ENCODE results near the gene NOXA1.

NOXA1 gene

DNA sequence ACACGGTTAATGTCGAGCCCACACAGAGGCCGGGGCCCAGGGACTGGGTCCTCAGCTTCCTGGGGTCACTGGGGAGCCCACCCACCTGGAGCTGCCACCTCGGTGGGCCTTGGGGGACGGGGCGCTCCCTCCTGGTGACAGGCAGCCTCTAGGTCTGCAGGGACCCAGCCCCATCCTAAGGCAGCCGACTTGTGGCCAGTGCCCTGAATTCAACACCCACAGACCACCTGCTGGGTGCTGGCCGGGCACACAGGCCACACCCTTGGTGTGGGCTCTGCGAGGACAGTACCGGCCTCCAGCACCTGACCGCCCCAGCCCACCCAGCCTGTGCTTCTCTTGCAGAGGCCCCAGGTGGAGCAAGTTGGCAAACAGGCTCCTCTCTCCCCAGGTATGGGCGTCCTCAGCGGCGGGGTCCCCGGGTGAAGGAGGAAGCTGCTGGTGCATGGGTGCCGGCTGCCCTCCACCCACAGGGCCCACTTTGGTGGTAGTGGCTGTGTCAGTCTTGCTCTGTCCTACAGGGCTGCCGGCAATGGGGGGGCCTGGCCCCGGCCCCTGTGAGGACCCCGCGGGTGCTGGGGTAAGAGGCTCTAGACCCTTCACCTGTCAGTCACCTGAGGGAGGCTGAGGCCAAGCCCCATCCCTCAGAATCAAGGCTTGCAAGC, 9.6 kb downstream of the NOXA1 start:
- no peaks in the 10 kb centered on the region for H3K36me3 ChIP-seq (replicated peaks)
- in situ Hi-C loops (cut with MboI; ENCODE audit: low sequenced_read_pairs) = no loop called here
- DNase-seq (ENCODE audit: low spot score in 2 of 2) = no peak
- H3K27me3 ChIP-seq (ENCODE audit: low read depth) = no peaks in the 10 kb centered on the region
- H3K4me1 ChIP-seq = peaks cover 2% of the 10 kb centered on the region; the same call in 1 of the 2 replicates
- no peak overlapping the region for H3K4me3 ChIP-seq
- no peaks in the 10 kb centered on the region for H3K9me3 ChIP-seq

DNA sequence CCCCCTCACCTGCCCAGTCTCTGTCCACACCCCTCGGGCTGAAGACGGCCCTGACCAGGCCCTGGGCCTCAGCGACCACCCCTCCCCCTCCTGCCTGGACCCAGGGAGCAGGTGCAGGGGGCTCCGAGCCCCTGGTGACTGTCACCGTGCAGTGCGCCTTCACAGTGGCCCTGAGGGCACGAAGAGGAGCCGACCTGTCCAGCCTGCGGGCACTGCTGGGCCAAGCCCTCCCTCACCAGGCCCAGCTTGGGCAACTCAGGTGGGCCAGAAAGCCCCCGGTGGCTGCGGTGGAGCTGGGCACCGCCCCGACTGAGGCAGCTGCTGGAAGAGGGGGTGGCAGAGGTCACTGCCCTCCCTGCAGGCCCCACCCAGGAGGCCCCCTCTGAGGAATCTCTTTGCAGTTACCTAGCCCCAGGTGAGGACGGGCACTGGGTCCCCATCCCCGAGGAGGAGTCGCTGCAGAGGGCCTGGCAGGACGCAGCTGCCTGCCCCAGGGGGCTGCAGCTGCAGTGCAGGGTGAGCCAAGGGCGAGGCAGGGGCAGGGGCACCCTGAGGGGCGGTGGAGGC, 10.2 kb downstream of the NOXA1 start:
- Histone ChIP-seq H3K4me3 (no peak overlapping the region), H3K9me3 (no peaks in the 10 kb centered on the region), H3K4me1 (peaks cover 2% of the 10 kb centered on the region; the same call in 1 of the 2 replicates), H3K27me3 (ENCODE audit: low read depth) (no peaks in the 10 kb centered on the region), H3K36me3 (replicated peaks) (no peaks in the 10 kb centered on the region)
- in situ Hi-C loops (cut with MboI; ENCODE audit: low sequenced_read_pairs) = no loop called here
- no peak for DNase-seq (ENCODE audit: low spot score in 2 of 2)

DNA sequence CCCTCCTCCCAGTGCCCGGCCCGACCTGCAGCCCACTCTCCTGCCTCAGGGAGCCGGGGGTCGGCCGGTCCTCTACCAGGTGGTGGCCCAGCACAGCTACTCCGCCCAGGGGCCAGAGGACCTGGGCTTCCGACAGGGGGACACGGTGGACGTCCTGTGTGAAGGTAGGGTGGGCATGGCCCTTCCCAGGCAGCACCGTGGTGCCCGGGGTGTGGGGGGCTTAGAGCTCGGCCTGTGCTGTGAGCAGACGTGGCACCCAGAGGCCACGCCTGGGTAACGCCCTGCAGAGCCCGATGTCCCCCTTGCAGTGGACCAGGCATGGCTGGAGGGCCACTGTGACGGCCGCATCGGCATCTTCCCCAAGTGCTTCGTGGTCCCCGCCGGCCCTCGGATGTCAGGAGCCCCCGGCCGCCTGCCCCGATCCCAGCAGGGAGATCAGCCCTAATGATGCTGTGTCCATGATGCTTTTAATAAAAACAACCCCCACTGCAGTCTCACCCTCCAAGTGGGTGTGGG, 10.8 kb downstream of the NOXA1 start:
- DNase-seq (ENCODE audit: low spot score in 2 of 2) = no peak
- Histone ChIP-seq H3K36me3 (replicated peaks) (no peaks in the 10 kb centered on the region), H3K4me3 (no peak overlapping the region), H3K4me1 (peaks cover 2% of the 10 kb centered on the region; the same call in 1 of the 2 replicates), H3K9me3 (no peaks in the 10 kb centered on the region), H3K27me3 (ENCODE audit: low read depth) (no peaks in the 10 kb centered on the region)
- in situ Hi-C loops (cut with MboI; ENCODE audit: low sequenced_read_pairs) = no loop called here

DNA sequence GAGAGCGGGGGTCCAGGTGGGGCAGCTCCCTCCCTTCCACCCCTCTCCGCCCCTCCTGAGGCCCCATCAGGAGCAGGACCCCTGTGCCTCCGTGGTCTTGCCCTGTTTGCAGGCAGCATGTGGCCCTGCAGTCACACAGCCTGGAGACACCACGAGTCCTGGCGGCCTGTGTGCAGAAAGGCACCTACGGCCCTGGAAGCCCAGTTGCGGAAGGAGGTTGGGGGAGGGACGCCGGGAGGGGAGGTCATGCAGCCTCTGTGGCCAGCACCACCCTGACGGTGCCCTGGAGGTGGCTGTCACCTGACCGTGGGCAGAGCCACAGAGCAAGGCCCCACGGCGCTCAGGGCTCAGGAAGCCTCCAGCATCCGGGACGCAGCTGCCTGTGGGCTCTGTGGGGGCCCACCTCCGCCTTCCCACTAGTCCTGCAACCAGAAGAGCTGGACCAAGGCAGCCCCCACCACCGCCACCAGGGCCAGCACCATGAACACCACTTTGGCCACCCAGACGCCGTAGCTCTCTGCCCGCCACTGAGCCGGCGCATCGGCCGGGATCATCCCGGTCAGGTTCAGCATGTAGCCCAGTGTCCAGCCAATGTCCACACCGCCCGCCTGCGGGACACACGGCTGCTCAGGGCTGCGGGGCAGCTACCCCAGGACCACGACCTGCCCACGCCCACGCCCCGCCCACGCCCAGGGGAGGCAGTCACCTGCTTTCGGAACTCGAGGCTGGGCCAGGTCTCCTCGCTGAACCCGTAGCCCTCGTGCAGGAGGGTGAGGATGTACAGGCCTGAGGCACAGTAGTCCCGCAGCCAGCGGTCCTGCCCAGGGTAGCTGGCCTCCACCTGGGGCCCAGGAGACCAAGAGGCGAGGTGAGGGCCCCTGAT, 11.5 kb downstream of the NOXA1 start:
- Histone ChIP-seq H3K4me3 (no peak overlapping the region), H3K9me3 (no peaks in the 10 kb centered on the region), H3K27me3 (ENCODE audit: low read depth) (no peaks in the 10 kb centered on the region), H3K4me1 (peaks cover 2% of the 10 kb centered on the region; the same call in 1 of the 2 replicates), H3K36me3 (replicated peaks) (no peaks in the 10 kb centered on the region)
- DNase-seq (ENCODE audit: low spot score in 2 of 2) = no peak
- in situ Hi-C loops (cut with MboI; ENCODE audit: low sequenced_read_pairs) = no loop called here

DNA sequence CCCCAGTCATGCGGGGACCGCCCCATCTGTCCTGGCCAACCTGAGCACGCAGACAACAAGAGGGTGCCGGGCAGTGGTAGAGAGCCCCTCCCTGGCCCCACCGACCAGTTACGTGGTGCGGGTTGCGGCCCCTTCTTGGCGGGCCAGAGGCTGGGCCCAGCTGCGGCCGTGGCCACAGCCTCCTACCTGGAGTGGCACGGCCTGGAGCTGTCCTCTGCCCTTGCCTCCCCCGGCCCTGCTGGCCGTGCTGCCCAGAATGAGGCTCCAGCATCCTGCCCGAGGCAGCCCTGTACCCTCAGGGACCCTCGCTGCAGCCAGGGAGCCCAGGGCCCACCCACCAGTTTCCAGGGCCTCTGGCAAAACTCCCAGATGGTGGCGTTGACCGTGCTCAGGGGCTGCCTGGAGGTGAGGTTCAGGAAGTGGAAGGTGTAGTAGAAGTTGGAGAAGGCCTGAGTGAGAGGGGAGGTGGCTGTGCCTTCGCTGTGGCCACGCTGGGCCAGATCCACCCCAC, 12.2 kb downstream of the NOXA1 start:
- H3K27me3 ChIP-seq (ENCODE audit: low read depth) = no peaks in the 10 kb centered on the region
- in situ Hi-C loops (cut with MboI; ENCODE audit: low sequenced_read_pairs) = no loop called here
- H3K9me3 ChIP-seq = no peaks in the 10 kb centered on the region
- no peak for DNase-seq (ENCODE audit: low spot score in 2 of 2)
- H3K4me3 ChIP-seq = no peak overlapping the region
- no peaks in the 10 kb centered on the region for H3K36me3 ChIP-seq (replicated peaks)
- H3K4me1 ChIP-seq = no peaks in the 10 kb centered on the region

DNA sequence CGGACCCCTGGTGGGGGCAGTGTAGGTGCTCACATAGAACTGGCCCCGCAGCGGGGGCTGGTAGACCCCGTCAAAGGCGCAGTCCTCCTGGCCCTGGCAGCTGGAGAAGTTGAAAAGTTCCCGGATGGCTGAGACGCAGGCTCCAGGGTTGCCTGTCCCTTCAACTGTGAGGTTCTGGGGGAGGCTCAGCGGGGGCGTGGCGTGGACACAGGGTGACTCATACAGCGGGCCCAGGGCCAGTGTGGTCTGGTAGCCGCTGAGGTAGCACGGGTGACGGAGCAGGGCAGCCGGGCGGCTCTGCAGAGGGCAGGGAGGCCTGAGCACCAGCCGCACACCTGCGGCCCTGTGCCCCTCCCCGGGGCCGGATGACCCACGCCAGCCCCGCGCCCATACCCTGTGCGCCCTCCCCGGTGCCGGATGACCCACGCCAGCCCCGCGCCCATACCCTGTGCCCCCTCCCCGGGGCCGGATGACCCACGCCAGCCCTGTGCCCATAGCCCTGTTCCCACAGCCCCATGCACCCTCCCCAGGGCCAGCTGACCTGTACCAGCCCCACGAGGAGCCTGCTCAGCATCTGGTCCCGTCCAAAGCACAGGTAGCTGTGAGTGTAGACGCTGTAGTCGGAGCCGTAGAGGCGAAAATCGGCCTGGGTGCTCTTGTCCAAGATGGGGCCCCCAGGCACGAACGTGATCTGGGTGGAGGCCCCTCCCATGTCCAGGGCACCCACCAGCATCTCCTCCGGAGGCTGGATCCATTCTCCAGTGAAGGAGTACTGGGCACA, 13.0 kb downstream of the NOXA1 start:
- in situ Hi-C loops (cut with MboI; ENCODE audit: low sequenced_read_pairs) = no loop called here
- H3K4me3 ChIP-seq = no peak overlapping the region

DNA sequence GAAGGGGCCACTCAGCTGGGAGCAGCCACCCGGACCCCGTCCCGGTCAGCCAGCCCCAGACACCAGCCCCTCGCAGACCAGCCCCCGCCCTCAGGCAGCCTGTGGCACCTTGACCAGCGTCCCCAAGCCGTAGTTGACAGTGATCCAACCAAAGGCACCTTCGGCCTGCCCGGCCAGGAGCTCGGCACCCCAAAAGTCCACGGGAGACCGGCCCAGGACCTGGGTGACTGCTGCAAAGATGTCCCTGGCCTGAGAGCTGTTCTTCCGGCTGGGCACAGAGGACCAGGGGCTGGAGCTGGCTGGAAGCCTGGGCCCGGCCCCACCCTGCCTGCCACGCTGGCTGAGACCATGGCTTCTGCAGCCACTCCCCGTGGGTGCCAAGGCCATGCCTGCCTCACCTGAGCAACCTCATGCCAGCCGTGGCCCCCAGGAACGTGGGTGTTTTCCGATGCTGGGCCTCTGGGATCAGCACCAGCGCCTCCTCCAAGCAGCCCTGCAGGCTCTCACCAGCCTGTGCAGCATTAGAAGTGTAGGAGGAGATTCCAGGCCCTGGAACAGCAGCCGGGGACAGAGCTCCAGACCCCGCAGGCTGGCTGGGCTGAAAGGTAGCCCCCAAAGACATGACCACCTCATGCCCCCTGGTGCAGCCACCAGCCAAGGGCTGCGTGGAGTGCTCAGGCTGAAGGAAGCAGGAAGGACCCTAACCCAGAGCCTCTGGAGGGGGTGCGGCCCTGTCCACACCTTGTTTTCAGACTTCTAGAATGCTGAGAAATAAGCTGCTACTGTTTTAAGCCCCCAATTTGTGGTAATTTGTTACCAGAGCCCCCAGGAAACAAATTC, 13.8 kb downstream of the NOXA1 start:
- no peak for DNase-seq (ENCODE audit: low spot score in 2 of 2)
- in situ Hi-C loops (cut with MboI; ENCODE audit: low sequenced_read_pairs) = no loop called here
- Histone ChIP-seq H3K9me3 (no peaks in the 10 kb centered on the region), H3K4me1 (0 out of 2 replicates have a peak, but pooled peaks cover under 1% of the 10 kb centered on the region), H3K36me3 (replicated peaks) (no peaks in the 10 kb centered on the region), H3K27me3 (ENCODE audit: low read depth) (no peaks in the 10 kb centered on the region), H3K4me3 (no peak overlapping the region)

More for the DNA sequence above, 13.0 kb downstream of the NOXA1 start:
- H3K36me3 ChIP-seq (replicated peaks) = no peaks in the 10 kb centered on the region
- no peak for DNase-seq (ENCODE audit: low spot score in 2 of 2)
- H3K4me1 ChIP-seq = no peaks in the 10 kb centered on the region
- H3K9me3 ChIP-seq = no peaks in the 10 kb centered on the region
- no peaks in the 10 kb centered on the region for H3K27me3 ChIP-seq (ENCODE audit: low read depth)

DNA sequence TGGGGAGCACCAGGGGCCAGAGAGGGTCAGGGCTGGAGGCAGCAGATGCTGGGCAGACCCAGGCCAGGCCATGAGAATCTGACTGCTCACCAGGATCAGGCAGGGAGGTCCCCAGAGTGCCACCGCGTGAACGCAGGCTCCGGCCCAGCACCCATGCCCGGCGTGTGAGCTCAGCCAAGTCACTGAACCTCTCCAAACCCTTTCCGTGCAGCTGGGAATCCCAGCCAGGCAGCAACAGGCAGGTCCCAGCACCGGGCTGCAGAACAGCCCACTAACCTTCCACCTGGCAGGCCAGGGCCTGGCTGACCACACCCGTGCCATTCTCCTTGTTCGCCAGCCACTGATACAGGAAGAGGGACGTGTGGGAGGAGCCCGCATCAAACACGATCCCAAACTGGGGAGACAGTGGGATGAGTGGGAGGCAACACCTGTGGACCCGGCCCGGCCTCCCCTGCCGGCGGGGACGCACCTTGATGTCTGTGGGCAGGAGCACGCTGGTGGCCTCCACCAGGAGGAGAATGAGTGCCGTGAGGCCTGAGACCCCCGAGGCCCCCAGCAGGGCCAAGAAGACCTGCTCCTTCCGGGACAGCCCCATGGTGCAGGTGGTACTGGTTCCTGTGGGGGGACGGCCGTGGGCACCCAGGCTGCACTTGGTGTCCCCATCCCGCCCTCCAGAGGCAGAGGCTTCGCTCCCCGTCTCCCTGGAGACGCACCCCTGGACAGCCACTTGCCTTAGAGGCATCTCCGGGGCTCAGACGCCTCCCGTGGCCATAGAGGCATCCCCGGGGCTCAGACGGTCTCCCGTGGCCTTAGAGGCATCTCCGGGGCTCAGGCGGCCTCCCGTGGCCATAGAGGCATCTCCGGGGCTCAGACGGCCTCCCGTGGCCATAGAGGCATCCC, 14.7 kb downstream of the NOXA1 start:
- in situ Hi-C loops (cut with MboI; ENCODE audit: low sequenced_read_pairs) = no loop called here
- H3K36me3 ChIP-seq (replicated peaks) = no peaks in the 10 kb centered on the region

DNA sequence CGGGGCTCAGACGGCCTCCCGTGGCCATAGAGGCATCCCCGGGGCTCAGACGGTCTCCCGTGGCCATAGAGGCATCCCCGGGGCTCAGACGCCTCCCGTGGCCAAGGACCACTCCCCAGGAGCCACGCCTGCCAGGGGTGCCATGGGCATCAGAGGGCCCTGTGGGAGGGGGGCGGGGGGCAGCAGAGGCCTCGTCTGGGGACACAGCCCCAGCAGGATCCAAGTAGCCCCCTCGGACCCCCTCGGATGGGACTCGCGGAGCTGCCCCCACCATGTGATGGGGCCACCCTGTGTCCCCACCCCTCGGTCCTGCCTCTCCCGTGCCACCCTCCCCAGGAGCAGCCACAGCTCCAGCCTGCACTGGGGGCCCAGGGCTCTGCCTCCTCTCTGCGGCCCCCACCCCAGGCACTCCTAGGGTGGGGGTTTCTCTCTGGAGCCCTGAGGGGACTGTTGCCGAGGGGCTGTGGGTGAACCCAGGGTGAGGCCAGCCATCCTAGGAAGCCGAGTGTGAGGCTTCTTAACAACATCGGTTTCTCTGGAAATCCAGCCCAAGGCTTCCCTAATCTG, 15.5 kb downstream of the NOXA1 start:
- in situ Hi-C loops (cut with MboI; ENCODE audit: low sequenced_read_pairs) = no loop called here
- no peaks in the 10 kb centered on the region for H3K36me3 ChIP-seq (replicated peaks)
- no peak for DNase-seq (ENCODE audit: low spot score in 2 of 2)
- no peaks in the 10 kb centered on the region for H3K9me3 ChIP-seq
- peaks cover 2% of the 10 kb centered on the region; the same call in 1 of the 2 replicates for H3K27me3 ChIP-seq (ENCODE audit: low read depth)
- no peak overlapping the region for H3K4me3 ChIP-seq
- 0 out of 2 replicates have a peak, but pooled peaks cover 3% of the 10 kb centered on the region for H3K4me1 ChIP-seq

More for the DNA sequence above, 14.7 kb downstream of the NOXA1 start:
- H3K4me1 ChIP-seq = 0 out of 2 replicates have a peak, but pooled peaks cover 3% of the 10 kb centered on the region
- peaks cover 2% of the 10 kb centered on the region; the same call in 1 of the 2 replicates for H3K27me3 ChIP-seq (ENCODE audit: low read depth)
- H3K4me3 ChIP-seq = no peak overlapping the region
- H3K9me3 ChIP-seq = no peaks in the 10 kb centered on the region
- DNase-seq (ENCODE audit: low spot score in 2 of 2) = no peak

DNA sequence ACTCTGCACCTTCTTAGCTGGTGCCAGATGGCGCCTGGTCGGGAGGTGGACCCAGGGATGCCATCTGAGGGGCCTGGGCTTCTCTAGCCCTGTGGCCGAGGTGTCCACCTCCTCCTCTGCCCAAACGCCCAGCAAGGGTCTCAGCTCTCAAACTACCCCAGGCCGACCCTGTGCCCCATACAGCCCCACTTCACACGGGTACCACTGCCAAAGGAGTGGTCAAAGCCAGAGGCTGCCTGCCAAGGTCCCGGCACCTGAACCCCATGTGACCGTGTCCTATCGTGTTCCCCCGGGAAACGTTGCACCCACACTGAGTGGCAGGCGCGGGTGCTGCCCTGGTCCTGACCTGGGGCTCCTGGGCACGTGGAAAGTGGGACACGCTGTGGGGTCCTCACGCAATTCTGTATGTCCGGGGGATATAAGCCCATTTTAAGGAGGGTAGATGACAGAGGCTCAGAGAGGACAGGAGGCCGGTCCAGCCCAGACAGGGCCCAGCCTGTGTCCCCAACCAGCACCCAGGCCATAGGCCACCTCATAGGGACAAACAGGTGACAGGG, 16.0 kb downstream of the NOXA1 start:
- no peak for DNase-seq (ENCODE audit: low spot score in 2 of 2)
- in situ Hi-C loops (cut with MboI; ENCODE audit: low sequenced_read_pairs) = no loop called here
- Histone ChIP-seq H3K9me3 (no peaks in the 10 kb centered on the region), H3K27me3 (ENCODE audit: low read depth) (peaks cover 2% of the 10 kb centered on the region; the same call in 1 of the 2 replicates), H3K4me3 (no peak overlapping the region), H3K4me1 (0 out of 2 replicates have a peak, but pooled peaks cover 3% of the 10 kb centered on the region), H3K36me3 (replicated peaks) (no peaks in the 10 kb centered on the region)

DNA sequence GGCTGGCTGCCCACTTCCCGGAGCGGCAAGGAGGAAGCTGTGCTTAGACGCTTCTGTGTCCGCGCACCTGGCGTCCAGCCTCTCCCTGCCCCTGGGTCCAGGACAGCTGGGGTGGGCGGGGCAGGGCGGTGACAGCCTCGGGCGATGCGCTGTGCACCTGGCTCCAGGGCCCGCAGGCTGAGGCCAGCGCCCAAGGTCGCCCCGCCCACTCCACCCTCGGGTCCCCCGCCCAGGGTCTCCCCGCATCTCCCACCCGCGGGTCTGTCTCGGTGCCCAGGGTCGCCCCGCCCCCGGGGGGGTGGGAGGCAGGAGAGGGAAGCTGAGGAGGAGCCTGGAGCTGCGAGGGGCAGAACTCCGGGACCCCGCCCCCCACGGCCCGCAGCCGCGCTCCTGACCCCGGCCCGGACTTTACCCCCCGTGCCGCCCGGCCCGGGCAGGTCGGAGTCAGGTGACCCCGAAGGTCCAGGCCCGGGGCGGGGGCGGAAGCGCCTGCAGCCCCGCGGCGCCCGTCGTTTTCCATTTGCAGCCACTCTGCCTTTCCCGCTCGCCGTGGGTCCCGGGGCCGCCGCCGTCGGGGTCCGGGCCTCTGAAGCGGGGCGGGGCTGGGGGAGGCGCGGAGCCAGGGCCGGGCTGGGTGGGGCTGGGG, 18.2 kb downstream of the NOXA1 start, which contains the start of gene ENTPD8:
ENTPD8 (minus strand) TSS at position 69 of the 646 bp plus-strand sequence. CDS start 3,072 bp downstream, outside the sequence.
- Histone ChIP-seq H3K9me3 (no peaks in the 10 kb centered on the region), H3K4me1 (0 out of 2 replicates have a peak, but pooled peaks cover 3% of the 10 kb centered on the region), H3K4me3 (peak within 1 kb of the TSS; percentile 31), H3K27me3 (ENCODE audit: low read depth) (peaks cover 2% of the 10 kb centered on the region; the same call in 1 of the 2 replicates), H3K36me3 (replicated peaks) (no peaks in the 10 kb centered on the region)
- in situ Hi-C loops (cut with MboI; ENCODE audit: low sequenced_read_pairs) = no loop called here
- peak; percentile 18 to 78 for DNase-seq (ENCODE audit: low spot score in 2 of 2)

Data from HAP-1 (cell line).